K562 (cell line): ENCODE measurements around the gene ZNF488. TPM values are rescaled to one million over a fixed set of nuclear protein-coding genes. Genes with fewer than 3 reads are reported as not detected.

Source experiments
- ATAC-seq: fragments of 200-7000 bp; cut with Tn5 transposase; 3 replicates; pipeline ENCODE4 v1.9.1; 2020; ENCODE audit warnings: moderate library complexity
- BruUV-seq: library from RNA; stranded (reverse); fragments of 400-500 nt; replicated peaks from 2 replicates; lab custom pipeline; 2021; lab: Mats Ljungman, UMichigan
- CTCF ChIA-PET: fragments of 300-600 bp; formaldehyde crosslinking; extraction: SDS; loops from one replicate; lab custom pipeline; 2021; ENCODE audit warnings: low intra/inter-chr PET ratio; lab: Yijun Ruan, JAX
- POLR2A ChIA-PET: fragments of 300-600, 350-650 bp; sonication (Branson Sonifier 250); formaldehyde crosslinking; extraction: SDS; loops from one replicate; lab custom pipeline; 2021; ENCODE audit warnings: antibody characterized with exemption, inconsistent platforms; lab: Yijun Ruan, JAX
- DNase-seq, 4 experiments: peaks; one replicate each; pipeline versions ENCODE4 v3.0.0 to v3.0.0-alpha.2; 2011 to 2018; ENCODE audit warnings: low spot score in 3 of 4, mixed read lengths in 3 of 4; ENCODE audit errors: extremely low read depth in 1 of 4
- FAIRE-seq: peaks from 2 replicates; lab custom pipeline; 2011; peaks lifted over from hg19 to GRCh38; lab: Jason Lieb, UNC
- H2AFZ ChIP-seq: 2 replicates; pipeline ENCODE4 v1.6.0; 2011; ENCODE audit warnings: low read depth, low read length, control low read depth, inconsistent platforms
- H3K27ac ChIP-seq: fragments of 200-600 bp; 3 replicates; pipeline ENCODE4 v1.8.0; 2011; ENCODE audit warnings: low read depth, mild to moderate bottlenecking, control low read depth, inconsistent platforms, low read length, moderate library complexity, mixed read lengths; ENCODE audit errors: extremely low read depth
- H3K27me3 ChIP-seq, 2 experiments: fragments of 300-600 bp in 1 of 2; 2 replicates in 1 of 2; 3 replicates in 1 of 2; pipeline versions ENCODE4 v1.6.0 to v1.8.0; 2011; ENCODE audit warnings: inconsistent platforms in 2 of 2, low read length in 2 of 2, mild to moderate bottlenecking in 1 of 2, mixed read lengths in 1 of 2, moderate library complexity in 1 of 2; ENCODE audit not compliant: control insufficient read depth in 2 of 2, insufficient read depth in 2 of 2
- H3K36me3 ChIP-seq: fragments of 300-600 bp; 3 replicates; pipeline ENCODE4 v1.8.0; 2011; ENCODE audit warnings: mild to moderate bottlenecking, low read length, inconsistent platforms; ENCODE audit not compliant: control insufficient read depth, insufficient read depth
- H3K4me1 ChIP-seq, 2 experiments: fragments of 200-600 bp in 1 of 2; replicated peaks in 1 of 2; 2 replicates in 1 of 2; 3 replicates in 1 of 2; pipeline versions ENCODE4 v1.5.1 to v1.8.0; 2011; ENCODE audit warnings: inconsistent platforms in 2 of 2, low read length in 2 of 2, mild to moderate bottlenecking in 1 of 2, mixed read lengths in 1 of 2, moderate library complexity in 1 of 2; ENCODE audit not compliant: control insufficient read depth in 2 of 2, insufficient read depth in 2 of 2
- H3K4me2 ChIP-seq: 2 replicates; pipeline ENCODE4 v1.6.1; 2011; ENCODE audit warnings: low read length, control low read depth, inconsistent platforms, mixed read lengths; ENCODE audit not compliant: insufficient read depth
- H3K4me3 ChIP-seq: fragments of 200-600 bp; sonication (generic), shearing (Covaris generic); 2 replicates; pipeline ENCODE4 v1.5.1; 2016; ENCODE audit warnings: control low read depth, inconsistent platforms
- H3K79me2 ChIP-seq: fragments of 200-600 bp; 3 replicates; pipeline ENCODE4 v1.8.0; 2011; ENCODE audit warnings: low read length, inconsistent platforms; ENCODE audit not compliant: control insufficient read depth, insufficient read depth
- H3K9ac ChIP-seq, 2 experiments: 2 replicates each; pipeline versions ENCODE4 v1.6.0 to v1.6.1; 2011; ENCODE audit warnings: low read depth in 2 of 2, low read length in 2 of 2, control low read depth in 1 of 2, inconsistent platforms in 1 of 2, mild to moderate bottlenecking in 1 of 2, mixed read lengths in 1 of 2; ENCODE audit not compliant: insufficient read depth in 1 of 2
- H3K9me1 ChIP-seq: one replicate; pipeline ENCODE4 v1.6.0; 2011; ENCODE audit warnings: inconsistent platforms, mild to moderate bottlenecking, low read length, moderate library complexity; ENCODE audit not compliant: control insufficient read depth, insufficient read depth
- H3K9me3 ChIP-seq: replicated peaks from 2 replicates; pipeline ENCODE4 v1.5.1; 2011; ENCODE audit warnings: low read depth, low read length, inconsistent platforms; ENCODE audit not compliant: control insufficient read depth, insufficient read depth
- H4K20me1 ChIP-seq: replicated peaks from 2 replicates; pipeline ENCODE4 v1.6.1; 2011; ENCODE audit warnings: low read length, inconsistent platforms, mixed read lengths; ENCODE audit not compliant: control insufficient read depth, insufficient read depth
- ZNF232 ChIP-seq: sonication (generic); formaldehyde crosslinking; IDR thresholded peaks from 2 replicates; pipeline ENCODE4 v1.8.0; 2022; ENCODE audit warnings: mild to moderate bottlenecking, missing genetic modification reagents
- WGBS: fragments of 100-300 bp; shearing (Covaris generic); methylation state at CpG from one replicate; pipeline ENCODE4 v1.1.6; 2016; ENCODE audit warnings: low coverage, mixed read lengths; ENCODE audit not compliant: insufficient coverage; ENCODE audit errors: missing lambda C conversion rate; 5-methylcytosine and 5-hydroxymethylcytosine counted together
- in situ Hi-C: fragments of 300-500 bp; cut with MboI; formaldehyde crosslinking; loops from 4 replicates; pipeline ENCODE4 v1.15.0; 2018; ENCODE audit warnings: inconsistent platforms, mixed read lengths
- intact Hi-C: fragments of 100-400 bp; cut with micrococcal nuclease; formaldehyde crosslinking; loops from 2 replicates; pipeline ENCODE4 v1.14.2; 2022
- polyA plus RNA-seq, 8 experiments: library from polyadenylated mRNA; depleted of rRNA in 4 of 8; stranded (reverse) in 5 of 8; unstranded in 3 of 8; fragments of >200 nt; fragmentation: Nextera tagmentation in 2 of 8; fragmentation: Illumina TruSeq in 1 of 8; extraction: Ambion mirVana in 2 of 8; extraction: Trizol in 1 of 8; gene quantifications; 2 replicates each; pipeline versions ENCODE4 v1.2.1 to v1.2.3, GENCODE V29; 2011 to 2014; ENCODE audit warnings: inconsistent platforms in 1 of 8, missing spikeins in 1 of 8
- total RNA-seq, 7 experiments: library from RNA; depleted of rRNA in 6 of 7; stranded (reverse); fragments of >200 nt in 6 of 7; fragmentation: Illumina TruSeq in 2 of 7; extraction: Trizol in 2 of 7; gene quantifications; 2 replicates each; pipeline versions ENCODE4 v1.2.1 to v1.2.3, GENCODE V29; 2011 to 2021; ENCODE audit warnings: low replicate concordance in 1 of 7
- TF ChIP-seq, protein P1 (sequence below): fragments of 200-400 bp; formaldehyde crosslinking; IDR thresholded peaks from 2 replicates; pipeline ENCODE4 v1.6.1; 2017; ENCODE audit warnings: mild to moderate bottlenecking, low read depth, low read length, moderate library complexity

The ZNF488 gene
- total and polyA plus RNA-seq, 9 of the 15 experiments (the other 6 are each of a cell fraction or from before 2014, with no cell fraction given), result 0.03 to 0.09 (median 0.05) TPM; not detected in 3

DNA sequence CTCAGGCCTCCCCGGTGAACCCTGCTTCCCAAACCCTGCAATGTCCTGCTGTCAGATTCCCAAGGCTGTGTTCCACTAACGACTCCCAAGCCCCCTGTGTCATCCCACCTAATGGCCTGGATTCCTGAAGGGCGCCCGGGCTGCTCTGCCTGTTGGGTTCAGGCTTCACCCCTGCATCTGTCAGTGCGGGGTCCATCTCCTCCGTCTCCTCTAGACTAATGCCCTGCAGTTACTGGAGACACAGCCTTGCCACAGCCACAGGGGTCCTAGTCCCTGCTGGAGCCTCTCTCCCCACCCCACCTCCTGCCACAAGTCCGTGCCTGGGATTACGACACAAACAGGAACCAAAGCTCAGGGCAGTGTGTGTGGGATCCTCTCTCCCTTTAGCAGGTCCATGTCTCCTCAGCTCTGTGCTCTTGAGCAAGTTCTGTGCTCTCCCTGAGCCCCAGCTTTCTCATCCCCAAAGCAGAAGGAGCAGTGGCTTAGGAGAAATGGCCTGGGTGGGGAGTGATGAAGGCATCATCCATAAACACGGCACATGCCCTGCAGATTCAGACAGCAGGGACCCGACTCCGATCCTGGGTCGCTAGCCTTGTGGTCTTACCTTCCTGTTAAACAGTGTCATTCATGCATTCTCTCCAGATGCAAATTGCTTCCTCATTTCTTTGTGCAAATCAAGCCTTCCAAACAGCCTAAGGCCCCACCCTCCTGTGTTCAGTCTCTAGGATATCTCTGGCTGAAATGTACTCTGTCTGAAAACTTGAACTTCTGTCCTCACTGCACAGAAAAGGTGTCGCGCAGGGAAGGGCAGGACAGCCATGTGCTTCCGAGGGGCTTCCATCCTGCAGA lies 44.1 kb downstream of the ZNF488 start:
- WGBS, result 49% methylated on average over 15 of the region's 15 CpGs
- H3K4me2 ChIP-seq, result no peak overlapping the region
- no peaks in the 10 kb centered on the region for H4K20me1 ChIP-seq
- ATAC-seq (peak; percentile 31), FAIRE-seq (no peak), DNase-seq (no peak)
- no peak overlapping the region for H3K27ac ChIP-seq
- ChIA-PET CTCF (interaction anchor here (1.5 to 2.8 kb wide), 5 partner anchors 28 to 347 kb away, joined by 5 to 31 read pairs (median 9); no protein-coding TSS in a partner anchor), POLR2A (interaction anchor here (0.8 to 1.0 kb wide), 3 partner anchors 10 to 17 kb away, joined by 3 read pairs; no protein-coding TSS in a partner anchor)
- H3K4me3 ChIP-seq, result no peak overlapping the region
- H3K9me3 ChIP-seq, result no peaks in the 10 kb centered on the region
- peak overlapping the region in 1 of 2 experiments; percentile 24; a peak in 1 of 4 replicates for H3K9ac ChIP-seq
- peak overlapping the region; percentile 75; the same call in 1 of the 2 replicates for H2AFZ ChIP-seq
- no peaks in the 10 kb centered on the region for H3K79me2 ChIP-seq
- H3K4me1 ChIP-seq, result peaks cover 12 to 26% of the 10 kb centered on the region in 2 experiments
- intact Hi-C loops, result loop anchor here (1.0 to 5.0 kb wide), 3 partner anchors 78 to 315 kb away; no protein-coding TSS in a partner anchor
- peaks cover under 1 to 4% of the 10 kb centered on the region in 2 experiments; a peak in 3 of 5 replicates for H3K27me3 ChIP-seq
- H3K36me3 ChIP-seq, result no peaks in the 10 kb centered on the region
- no TSS peak for BruUV-seq
- TF ChIP-seq ZNF232, result 0 out of 2 replicates have a peak, but pooled peaks have one; percentile 20
- TF ChIP-seq, protein P1, sequence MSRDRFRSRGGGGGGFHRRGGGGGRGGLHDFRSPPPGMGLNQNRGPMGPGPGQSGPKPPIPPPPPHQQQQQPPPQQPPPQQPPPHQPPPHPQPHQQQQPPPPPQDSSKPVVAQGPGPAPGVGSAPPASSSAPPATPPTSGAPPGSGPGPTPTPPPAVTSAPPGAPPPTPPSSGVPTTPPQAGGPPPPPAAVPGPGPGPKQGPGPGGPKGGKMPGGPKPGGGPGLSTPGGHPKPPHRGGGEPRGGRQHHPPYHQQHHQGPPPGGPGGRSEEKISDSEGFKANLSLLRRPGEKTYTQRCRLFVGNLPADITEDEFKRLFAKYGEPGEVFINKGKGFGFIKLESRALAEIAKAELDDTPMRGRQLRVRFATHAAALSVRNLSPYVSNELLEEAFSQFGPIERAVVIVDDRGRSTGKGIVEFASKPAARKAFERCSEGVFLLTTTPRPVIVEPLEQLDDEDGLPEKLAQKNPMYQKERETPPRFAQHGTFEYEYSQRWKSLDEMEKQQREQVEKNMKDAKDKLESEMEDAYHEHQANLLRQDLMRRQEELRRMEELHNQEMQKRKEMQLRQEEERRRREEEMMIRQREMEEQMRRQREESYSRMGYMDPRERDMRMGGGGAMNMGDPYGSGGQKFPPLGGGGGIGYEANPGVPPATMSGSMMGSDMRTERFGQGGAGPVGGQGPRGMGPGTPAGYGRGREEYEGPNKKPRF, result no peak
- TF ChIP-seq, all 486 proteins: peak for 1
- in situ Hi-C loops, result no loop called here
- no peaks in the 10 kb centered on the region for H3K9me1 ChIP-seq
